Keratinocyte (primary cell): ENCODE measurements around the gene CD2.

Experiments used
- EZH2 ChIP-seq: IDR thresholded peaks from one replicate; pipeline ENCODE4 v1.6.1; 2012; ENCODE audit warnings: inconsistent platforms, mild to moderate bottlenecking, low read length, moderate library complexity
- TF ChIP-seq, protein P1 (sequence below), 3 experiments: IDR thresholded peaks in 1 of 3; conservative IDR thresholded peaks in 1 of 3; optimal IDR thresholded peaks in 1 of 3; 2 replicates in 2 of 3; 3 replicates in 1 of 3; pipeline versions ENCODE3 to v1.5.1; 2011; ENCODE audit warnings: low read length in 3 of 3, mild to moderate bottlenecking in 3 of 3, moderate library complexity in 2 of 3, control low read depth in 1 of 3, inconsistent platforms in 1 of 3; ENCODE audit not compliant: insufficient read depth in 2 of 3; ENCODE audit errors: extremely low read depth in 1 of 3

DNA sequence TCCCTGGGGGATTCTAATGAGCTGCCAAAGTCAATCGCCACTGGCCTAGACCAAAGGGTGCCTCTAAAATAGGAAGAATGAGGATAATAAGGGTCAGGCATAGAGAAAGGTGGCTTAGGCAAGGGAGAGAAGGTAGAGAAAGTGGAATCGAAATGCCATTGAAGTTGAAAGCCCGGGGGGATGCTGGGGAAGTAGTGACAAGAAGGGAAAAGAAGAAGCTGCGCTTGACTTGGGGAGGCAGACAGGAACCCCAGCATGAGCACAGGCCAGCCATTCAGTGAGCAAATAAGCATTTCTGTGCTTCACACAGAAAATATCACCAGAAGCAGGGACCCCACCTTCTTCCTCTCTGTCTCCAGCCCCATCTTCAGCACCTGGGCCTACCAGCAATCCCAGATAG, 1.5 kb downstream of the CD2 start:
- TF ChIP-seq, protein P1, sequence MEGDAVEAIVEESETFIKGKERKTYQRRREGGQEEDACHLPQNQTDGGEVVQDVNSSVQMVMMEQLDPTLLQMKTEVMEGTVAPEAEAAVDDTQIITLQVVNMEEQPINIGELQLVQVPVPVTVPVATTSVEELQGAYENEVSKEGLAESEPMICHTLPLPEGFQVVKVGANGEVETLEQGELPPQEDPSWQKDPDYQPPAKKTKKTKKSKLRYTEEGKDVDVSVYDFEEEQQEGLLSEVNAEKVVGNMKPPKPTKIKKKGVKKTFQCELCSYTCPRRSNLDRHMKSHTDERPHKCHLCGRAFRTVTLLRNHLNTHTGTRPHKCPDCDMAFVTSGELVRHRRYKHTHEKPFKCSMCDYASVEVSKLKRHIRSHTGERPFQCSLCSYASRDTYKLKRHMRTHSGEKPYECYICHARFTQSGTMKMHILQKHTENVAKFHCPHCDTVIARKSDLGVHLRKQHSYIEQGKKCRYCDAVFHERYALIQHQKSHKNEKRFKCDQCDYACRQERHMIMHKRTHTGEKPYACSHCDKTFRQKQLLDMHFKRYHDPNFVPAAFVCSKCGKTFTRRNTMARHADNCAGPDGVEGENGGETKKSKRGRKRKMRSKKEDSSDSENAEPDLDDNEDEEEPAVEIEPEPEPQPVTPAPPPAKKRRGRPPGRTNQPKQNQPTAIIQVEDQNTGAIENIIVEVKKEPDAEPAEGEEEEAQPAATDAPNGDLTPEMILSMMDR (optimal IDR thresholded peaks at IDR 0.05 in 1 of 3, IDR thresholded peaks at IDR 0.05 in 1 of 3, conservative IDR thresholded peaks at IDR 0.05 in 1 of 3; ENCODE audit: extremely low read depth in 1 of 3, insufficient read depth in 2 of 3, low read length in 3 of 3): no peak
- TF ChIP-seq EZH2: no peak
